Keratinocyte (primary cell): ENCODE data around the gene AGBL3.

Experiments
- CTCF ChIP-seq, 3 experiments: IDR thresholded peaks in 1 of 3; conservative IDR thresholded peaks in 1 of 3; optimal IDR thresholded peaks in 1 of 3; 2 replicates in 2 of 3; 3 replicates in 1 of 3; pipeline versions ENCODE3 to v1.5.1; 2011; ENCODE audit warnings: low read length in 3 of 3, mild to moderate bottlenecking in 3 of 3, moderate library complexity in 2 of 3, control low read depth in 1 of 3, inconsistent platforms in 1 of 3; ENCODE audit not compliant: insufficient read depth in 2 of 3; ENCODE audit errors: extremely low read depth in 1 of 3
- EZH2 ChIP-seq: IDR thresholded peaks from one replicate; pipeline ENCODE4 v1.6.1; 2012; ENCODE audit warnings: inconsistent platforms, mild to moderate bottlenecking, low read length, moderate library complexity

DNA sequence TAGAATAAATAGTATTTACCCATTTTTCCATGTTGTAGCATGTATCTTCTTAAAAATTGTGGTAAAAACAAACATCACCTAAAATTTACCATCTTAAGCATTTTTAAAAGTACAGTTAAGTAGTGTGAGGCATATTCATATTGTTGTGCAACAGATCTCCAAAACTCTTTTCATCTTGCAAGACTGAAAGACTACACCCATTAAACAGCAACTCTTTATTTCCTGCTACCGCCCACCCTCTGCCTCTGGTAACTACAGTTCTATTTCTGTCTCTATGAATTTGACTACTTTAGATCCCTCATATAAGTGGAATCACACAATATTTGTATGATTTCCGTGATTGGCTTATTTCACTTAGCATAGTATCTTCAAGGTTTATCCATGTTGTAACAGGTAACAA is 40.0 kb upstream of the AGBL3 start:
- TF ChIP-seq CTCF (optimal IDR thresholded peaks at IDR 0.05 in 1 of 3, IDR thresholded peaks at IDR 0.05 in 1 of 3, conservative IDR thresholded peaks at IDR 0.05 in 1 of 3; ENCODE audit: extremely low read depth in 1 of 3, insufficient read depth in 2 of 3, low read length in 3 of 3) = no peak
- no peak for TF ChIP-seq EZH2
